HL-60 (cell line): Measurements from ENCODE around the gene PELO.

Experiments
- DNase-seq, 2 experiments: peaks; one replicate each; pipeline ENCODE4 v3.0.0-alpha.2; 2010 to 2020; ENCODE audit warnings: low read depth in 1 of 2, low spot score in 1 of 2
- H3K27ac ChIP-seq: fragments of 250-450 bp; sonication (Bioruptor Pico); replicated peaks from 2 replicates; pipeline ENCODE4 v1.5.1; 2020; ENCODE audit warnings: mild to moderate bottlenecking, moderate library complexity
- H3K27me3 ChIP-seq: fragments of 250-450 bp; sonication (Bioruptor Pico); 2 replicates; pipeline ENCODE4 v1.5.1; 2021; ENCODE audit warnings: mild to moderate bottlenecking, moderate library complexity; ENCODE audit not compliant: insufficient read depth, poor library complexity, severe bottlenecking
- H3K4me3 ChIP-seq: replicated peaks from 2 replicates; pipeline ENCODE4 v1.5.1; 2011; ENCODE audit warnings: mild to moderate bottlenecking, control low read depth, low read length; ENCODE audit not compliant: insufficient read depth
- CTCF ChIP-seq: IDR thresholded peaks from one replicate; pipeline ENCODE4 v1.5.1; 2011; ENCODE audit warnings: low read length, control low read depth, inconsistent platforms; ENCODE audit not compliant: insufficient read depth
- GABPA ChIP-seq: IDR thresholded peaks from 2 replicates; pipeline ENCODE4 v1.6.1; 2012; ENCODE audit warnings: low read depth
- POLR2AphosphoS5 ChIP-seq: IDR thresholded peaks from 2 replicates; pipeline ENCODE4 v1.6.1; 2012; ENCODE audit warnings: low read depth
- REST ChIP-seq: IDR thresholded peaks from 2 replicates; pipeline ENCODE4 v1.6.1; 2012; ENCODE audit warnings: low read depth; ENCODE audit not compliant: insufficient replicate concordance
- SPI1 ChIP-seq: IDR thresholded peaks from 2 replicates; pipeline ENCODE4 v1.6.1; 2012; ENCODE audit warnings: low read depth, mild to moderate bottlenecking, borderline replicate concordance
- long read RNA-seq: library from polyadenylated mRNA; unstranded; transcript quantifications from one replicate; pipeline ENCODE4 v2.0.0, GENCODE V29; 2020

Gene PELO
- long read RNA-seq, partial matches to known transcripts, result 143 of 144 reads
- long read RNA-seq, other reads (novel, unspliced or antisense), result 1 of 144 reads

GRCh38 chr5:52787600-52788504, at the start of gene PELO, which contains the start of gene ITGA1:
Gene PELO (plus strand): TSS chr5:52787916. CDS start chr5:52800395, 12,479 bp downstream.
Gene ITGA1 (plus strand): TSS chr5:52787916. CDS start chr5:52788354, 438 bp downstream.
- Histone ChIP-seq H3K4me3 (peak within 1 kb of the TSS; percentile 62), H3K27ac (no peak within 1 kb of the TSS), H3K27me3 (no peaks in the 10 kb centered on the region)
- peak in 1 of 2 experiments; percentile 22 for DNase-seq
- no peak for TF ChIP-seq POLR2AphosphoS5
- no peak for TF ChIP-seq SPI1
- TF ChIP-seq CTCF, result no peak
- no peak for TF ChIP-seq REST

GRCh38 chr5:52738095-52738506, 49.6 kb upstream of the PELO start:
- Histone ChIP-seq H3K27me3 (no peaks in the 10 kb centered on the region), H3K27ac (no peak overlapping the region), H3K4me3 (no peak overlapping the region)
- TF ChIP-seq POLR2AphosphoS5 (no peak), REST (no peak), CTCF (no peak), SPI1 (no peak), GABPA (no peak)
- DNase-seq, result no peak

- no peak for DNase-seq
- no peak overlapping the region for H3K4me3 ChIP-seq
- TF ChIP-seq REST, result no peak
- no peak for TF ChIP-seq POLR2AphosphoS5
- TF ChIP-seq CTCF, result no peak
- TF ChIP-seq GABPA, result no peak
- TF ChIP-seq SPI1, result no peak
- no peaks in the 10 kb centered on the region for H3K27me3 ChIP-seq
- H3K27ac ChIP-seq, result no peak overlapping the region
These were observed 47.7 kb upstream of the PELO start for GRCh38 chr5:52740007-52740406.
